HCT116 (cell line): ENCODE results near the gene MCF2L. TPM values are rescaled to one million over a fixed set of nuclear protein-coding genes. Genes with fewer than 3 reads are reported as not detected.

Experiments
- ATAC-seq: fragments of 200-7000 bp; cut with Tn5 transposase; 2 replicates; pipeline ENCODE4 v1.9.1; 2020; ENCODE audit warnings: mild to moderate bottlenecking, moderate library complexity
- BruUV-seq: library from RNA; stranded (reverse); fragments of 400-500 nt; replicated peaks from 2 replicates; lab custom pipeline; 2021; lab: Mats Ljungman, UMichigan
- CTCF ChIA-PET: fragments of 300-600 bp; sonication (Branson Sonifier 250); formaldehyde crosslinking; loops from one replicate; lab custom pipeline; 2021; ENCODE audit warnings: antibody characterized with exemption; lab: Charles Lee
- POLR2A ChIA-PET: fragments of 300-600, 350-600 bp; sonication (Branson Sonifier 250); formaldehyde crosslinking; loops from one replicate; lab custom pipeline; 2021; ENCODE audit warnings: antibody characterized with exemption; lab: Charles Lee
- RAD21 ChIA-PET, 2 experiments: fragments of 300-600 bp; sonication (Branson Sonifier 250); formaldehyde crosslinking; loops; one replicate each; lab custom pipeline; 2023; ENCODE audit warnings: low total read pairs in 2 of 2; ENCODE audit not compliant: uncharacterized antibody in 2 of 2, unreplicated experiment in 2 of 2, low non-redundant PET in 1 of 2; lab: Charles Lee
- DNase-seq: peaks from one replicate; pipeline ENCODE4 v3.0.0-alpha.2; 2010; ENCODE audit warnings: low read depth, low spot score
- H2AFZ ChIP-seq: fragments of 200-600 bp; shearing (Covaris generic), sonication (generic); 2 replicates; pipeline ENCODE4 v1.6.1; 2017; ENCODE audit warnings: low read depth, mixed run types, mixed read lengths, antibody characterized with exemption, low read length; ENCODE audit not compliant: poor library complexity, severe bottlenecking
- H3K27ac ChIP-seq: 2 replicates; pipeline ENCODE4 v1.5.1; 2012; ENCODE audit warnings: low read depth, low read length
- H3K27me3 ChIP-seq: fragments of 200-600 bp; sonication (generic); 2 replicates; pipeline ENCODE4 v1.6.1; 2016; ENCODE audit warnings: mixed run types, low read length, mixed read lengths; ENCODE audit not compliant: insufficient read depth
- H3K36me3 ChIP-seq, 2 experiments: fragments of 200-500 bp in 1 of 2; fragments of 200-600 bp in 1 of 2; sonication (Bioruptor generic) in 1 of 2; sonication (generic) in 1 of 2; 2 replicates each; pipeline versions ENCODE4 v1.5.1 to v1.6.1; 2014 to 2016; ENCODE audit warnings: low read length in 2 of 2, inconsistent platforms in 1 of 2, mixed read lengths in 1 of 2, mixed run types in 1 of 2; ENCODE audit not compliant: insufficient read depth in 2 of 2, control insufficient read depth in 1 of 2
- H3K4me1 ChIP-seq, 2 experiments: fragments of 200-600 bp in 1 of 2; sonication (generic) in 1 of 2; 2 replicates each; pipeline versions ENCODE4 v1.5.1 to v1.6.1; 2012 to 2017; ENCODE audit warnings: low read length in 2 of 2, inconsistent platforms in 1 of 2, mild to moderate bottlenecking in 1 of 2, mixed read lengths in 1 of 2, mixed run types in 1 of 2, moderate library complexity in 1 of 2; ENCODE audit not compliant: insufficient read depth in 2 of 2, control insufficient read depth in 1 of 2
- H3K4me2 ChIP-seq: fragments of 200-600 bp; sonication (generic); 2 replicates; pipeline ENCODE4 v1.6.1; 2017; ENCODE audit warnings: mixed run types, low read length, mixed read lengths
- H3K4me3 ChIP-seq, 2 experiments: fragments of 200-600 bp in 1 of 2; sonication (generic) in 1 of 2; replicated peaks in 1 of 2; 2 replicates each; pipeline ENCODE4 v1.5.1; 2011 to 2016; ENCODE audit warnings: low read length in 2 of 2, control low read depth in 1 of 2, low read depth in 1 of 2, mild to moderate bottlenecking in 1 of 2, mixed read lengths in 1 of 2, mixed run types in 1 of 2
- H3K79me2 ChIP-seq: fragments of 200-600 bp; sonication (generic); 2 replicates; pipeline ENCODE4 v1.6.1; 2017; ENCODE audit warnings: mild to moderate bottlenecking, mixed run types, low read length, moderate library complexity, mixed read lengths; ENCODE audit not compliant: insufficient read depth
- H3K9ac ChIP-seq: fragments of 200-600 bp; sonication (generic); 2 replicates; pipeline ENCODE4 v1.6.1; 2016; ENCODE audit warnings: low read length, mixed read lengths
- H3K9me2 ChIP-seq: fragments of 200-600 bp; sonication (generic), shearing (Covaris generic); 2 replicates; pipeline ENCODE4 v1.6.1; 2017; ENCODE audit warnings: mixed run types, mild to moderate bottlenecking, moderate library complexity; ENCODE audit not compliant: insufficient read depth
- H3K9me3 ChIP-seq, 2 experiments: fragments of 200-500 bp in 1 of 2; fragments of 200-600 bp in 1 of 2; sonication (Bioruptor generic) in 1 of 2; sonication (generic) in 1 of 2; 2 replicates each; pipeline ENCODE4 v1.6.1; 2014 to 2017; ENCODE audit warnings: low read length in 2 of 2, mixed read lengths in 2 of 2, inconsistent platforms in 1 of 2, low read depth in 1 of 2, mild to moderate bottlenecking in 1 of 2, mixed run types in 1 of 2, moderate library complexity in 1 of 2; ENCODE audit not compliant: control insufficient read depth in 1 of 2, insufficient read depth in 1 of 2
- H4K20me1 ChIP-seq: fragments of 200-600 bp; sonication (generic), shearing (Covaris generic); 2 replicates; pipeline ENCODE4 v1.6.1; 2017; ENCODE audit warnings: mixed run types, mild to moderate bottlenecking, moderate library complexity; ENCODE audit not compliant: insufficient read depth
- EZH2 ChIP-seq: fragments of 200-600 bp; sonication (generic); IDR thresholded peaks from 2 replicates; pipeline ENCODE4 v1.6.1; 2017; ENCODE audit warnings: antibody characterized with exemption, mixed run types
- POLR2AphosphoS5 ChIP-seq: IDR thresholded peaks from 2 replicates; pipeline ENCODE4 v1.6.1; 2011; ENCODE audit warnings: mild to moderate bottlenecking, low read depth, low read length, moderate library complexity
- SP1 ChIP-seq: IDR thresholded peaks from 2 replicates; pipeline ENCODE4 v1.6.1; 2012; ENCODE audit warnings: low read depth
- TCF7L2 ChIP-seq: IDR thresholded peaks from 2 replicates; pipeline ENCODE4 v1.7.0; 2011; ENCODE audit warnings: borderline replicate concordance, inconsistent platforms; ENCODE audit not compliant: insufficient read depth, insufficient read length; ENCODE audit errors: extremely low read depth
- YY1 ChIP-seq: IDR thresholded peaks from 2 replicates; pipeline ENCODE4 v1.6.1; 2011; ENCODE audit warnings: low read length, low read depth, moderate library complexity, mild to moderate bottlenecking; ENCODE audit not compliant: insufficient replicate concordance; ENCODE audit errors: extremely low read depth
- ZNF274 ChIP-seq: fragments of 200-500 bp; sonication (Bioruptor generic); IDR thresholded peaks from 2 replicates; pipeline ENCODE4 v1.6.1; 2014; ENCODE audit warnings: mild to moderate bottlenecking, low read depth, low read length, inconsistent platforms
- intact Hi-C: fragments of 100-400 bp; cut with micrococcal nuclease; formaldehyde crosslinking; loops from 2 replicates; pipeline ENCODE4 v1.10.0; 2022
- total RNA-seq: library from RNA; stranded (reverse); gene quantifications from one replicate; pipeline ENCODE4 v1.2.1, GENCODE V29; 2021; ENCODE audit not compliant: unreplicated experiment

MCF2L gene
- total RNA-seq, 1 experiment from 2014 or later = 19.3 TPM

DNA sequence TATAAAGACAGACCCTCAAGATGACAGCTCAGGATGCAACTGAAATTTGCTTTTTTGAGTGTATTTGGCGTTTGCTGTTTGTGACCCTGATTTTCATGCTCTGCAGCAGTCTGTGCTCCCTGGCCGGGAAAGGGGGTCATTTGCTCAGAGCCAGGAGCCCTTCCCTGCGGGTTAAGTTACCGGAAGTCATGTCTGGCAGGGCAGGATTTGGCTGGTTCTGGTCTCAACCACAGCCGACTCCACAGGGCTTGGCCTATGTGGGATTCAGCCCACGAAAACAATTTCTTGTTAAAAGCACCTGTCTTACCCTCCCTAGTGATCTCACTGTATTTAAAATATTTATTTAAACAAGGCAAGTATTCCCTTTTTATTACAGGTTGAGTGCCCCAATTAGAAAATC is 22.6 kb downstream of the MCF2L start:
- H3K79me2 ChIP-seq = no peaks in the 10 kb centered on the region
- peaks cover 0 to 18% of the 10 kb centered on the region in 2 experiments; a peak in 2 of 4 replicates for H3K4me1 ChIP-seq
- no peak overlapping the region for H3K4me3 ChIP-seq
- ChIA-PET POLR2A (no interaction called here), CTCF (no interaction called here), RAD21 (no interaction called here)
- DNase-seq = no peak
- H3K9ac ChIP-seq = no peak overlapping the region
- TF ChIP-seq SP1 (no peak), POLR2AphosphoS5 (no peak), ZNF274 (no peak)
- ATAC-seq = no peak
- BruUV-seq = no TSS peak
- intact Hi-C loops = no loop called here
- no peak overlapping the region for H3K27ac ChIP-seq
- no peaks in the 10 kb centered on the region for H3K27me3 ChIP-seq
- no peak overlapping the region for H3K4me2 ChIP-seq
- no peaks in the 10 kb centered on the region for H3K9me2 ChIP-seq
- no peaks in the 10 kb centered on the region for H3K9me3 ChIP-seq
- no peak overlapping the region for H2AFZ ChIP-seq
- H4K20me1 ChIP-seq = no peaks in the 10 kb centered on the region
- H3K36me3 ChIP-seq = no peaks in the 10 kb centered on the region

GRCh38 chr13:112992931-112993680 is 24.1 kb downstream of the MCF2L start:
- Histone ChIP-seq H3K4me3 (no peak overlapping the region), H2AFZ (no peak overlapping the region), H3K79me2 (no peaks in the 10 kb centered on the region), H3K27me3 (no peaks in the 10 kb centered on the region), H3K4me1 (peaks cover 0 to 18% of the 10 kb centered on the region in 2 experiments; a peak in 2 of 4 replicates), H3K36me3 (no peaks in the 10 kb centered on the region), H3K9me2 (no peaks in the 10 kb centered on the region), H3K4me2 (no peak overlapping the region), H4K20me1 (no peaks in the 10 kb centered on the region), H3K9ac (no peak overlapping the region), H3K9me3 (no peaks in the 10 kb centered on the region), H3K27ac (no peak overlapping the region)
- DNase-seq (no peak), ATAC-seq (no peak)
- ChIA-PET RAD21 (no interaction called here), POLR2A (no interaction called here), CTCF (no interaction called here)
- no peak for TF ChIP-seq SP1
- no peak for TF ChIP-seq EZH2
- TF ChIP-seq YY1 = no peak
- TF ChIP-seq TCF7L2 = no peak
- BruUV-seq = no TSS peak
- intact Hi-C loops = no loop called here
